Upper lobe of left lung (tissue), 4 donors: ENCODE data around the gene HM13.

Source experiments
- CTCF ChIP-seq, 6 experiments: fragments of 450-650 bp in 4 of 6; fragments of 200-600 bp in 2 of 6; sonication (generic) in 2 of 6; IDR thresholded peaks; one replicate each; pipeline ENCODE4 v1.5.1; 2016 to 2019; ENCODE audit warnings: antibody characterized with exemption in 6 of 6
- POLR2A ChIP-seq, 4 donors: fragments of 450-650 bp; IDR thresholded peaks; one replicate each; pipeline ENCODE4 v1.5.1; 2016 to 2017; ENCODE audit warnings: antibody characterized with exemption in 4 of 4, mild to moderate bottlenecking in 2 of 4
- POLR2AphosphoS5 ChIP-seq, 2 donors: sonication (generic); formaldehyde crosslinking; IDR thresholded peaks; one replicate each; pipeline ENCODE4 v1.5.1; 2017; ENCODE audit warnings: antibody characterized with exemption in 2 of 2

- TF ChIP-seq POLR2A (IDR thresholded peaks at IDR 0.05) (no peak), CTCF (IDR thresholded peaks at IDR 0.05) (no peak), POLR2AphosphoS5 (IDR thresholded peaks at IDR 0.05) (no peak)
These were observed 5.6 kb upstream of the HM13 start for GRCh38 chr20:31508517-31509244.
